GM12872 (cell line): Measurements from ENCODE around the gene LARP4B.

Source experiments
- CTCF ChIP-seq: IDR thresholded peaks from 3 replicates; pipeline ENCODE4 v1.5.1; 2011; ENCODE audit warnings: low read depth, mild to moderate bottlenecking, low read length, moderate library complexity; ENCODE audit not compliant: insufficient read depth

LARP4B gene

GRCh38 chr10:805620-806305, 125.7 kb downstream of the LARP4B start:
- TF ChIP-seq CTCF = no peak

GRCh38 chr10:804787-805619, 126.5 kb downstream of the LARP4B start:
- TF ChIP-seq CTCF = no peak

GRCh38 chr10:804191-804781, 127.2 kb downstream of the LARP4B start:
- no peak for TF ChIP-seq CTCF

- no peak for TF ChIP-seq CTCF
Observed at GRCh38 chr10:803041-803741, 128.3 kb downstream of the LARP4B start.

- TF ChIP-seq CTCF = no peak
Observed at GRCh38 chr10:802506-802905, 129.0 kb downstream of the LARP4B start.

- TF ChIP-seq CTCF = no peak
Observed at GRCh38 chr10:797179-797578, 134.3 kb downstream of the LARP4B start.

- no peak for TF ChIP-seq CTCF
Observed at GRCh38 chr10:796233-796632, 135.3 kb downstream of the LARP4B start.
